Measurements from ENCODE around the gene TCP1.
A peak's percentile ranks its signal among the peaks of the same experiment; 100 is the strongest.
"Not testable (repeated sequence)": the region's sequence is repeated elsewhere in the genome, so short reads cannot be mapped to it uniquely, and the experiment has no call there.

Gene TCP1

GRCh38 chr6:159769470-159769869 is 19.9 kb downstream of the TCP1 start:
- no peak for DNase-seq

DNA sequence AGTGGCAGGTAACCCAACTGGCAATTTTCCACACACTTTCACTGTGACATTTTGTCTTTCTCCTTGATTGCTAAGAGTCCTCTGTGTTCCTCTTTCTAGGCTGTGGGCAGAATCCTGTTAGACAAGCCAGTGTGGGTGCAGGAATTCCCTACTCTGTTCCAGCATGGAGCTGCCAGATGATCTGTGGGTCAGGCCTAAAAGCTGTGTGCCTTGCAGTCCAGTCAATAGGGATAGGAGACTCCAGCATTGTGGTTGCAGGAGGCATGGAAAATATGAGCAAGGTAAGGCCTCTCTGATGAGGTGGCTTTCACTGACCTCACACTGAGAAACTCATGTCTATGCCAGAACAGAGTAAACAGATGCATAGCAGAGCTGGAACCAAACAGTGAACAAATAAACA is 22.5 kb downstream of the TCP1 start:
- no peak for DNase-seq

DNA sequence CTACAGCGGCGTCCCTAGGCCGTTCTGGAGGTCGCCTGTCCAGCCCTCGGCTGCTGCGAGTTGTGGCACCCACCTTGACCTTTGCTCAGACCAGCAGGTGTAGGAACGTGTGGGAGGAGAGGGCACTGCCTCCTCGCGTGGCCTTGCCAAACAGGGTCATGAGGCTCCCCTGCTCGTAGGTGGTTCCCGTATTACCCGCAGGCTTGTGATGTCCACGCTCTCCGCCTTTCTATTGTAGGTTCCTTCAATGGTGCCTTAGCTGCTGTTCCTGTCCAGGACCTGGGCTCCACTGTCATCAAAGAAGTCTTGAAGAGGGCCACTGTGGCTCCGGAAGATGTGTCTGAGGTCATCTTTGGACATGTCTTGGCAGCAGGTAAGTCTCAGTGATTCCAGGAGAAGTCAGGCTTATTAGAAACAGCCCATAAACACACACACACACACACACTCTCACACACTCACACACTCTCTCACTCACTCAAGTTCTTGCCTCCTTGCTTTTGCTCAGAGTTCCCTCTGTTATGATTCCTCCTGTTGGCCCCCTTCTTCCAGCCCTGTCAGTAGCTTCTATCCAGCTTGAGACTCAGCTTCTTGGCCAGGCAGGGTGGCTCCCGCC is 26.6 kb downstream of the TCP1 start:
- no peak for DNase-seq

DNA sequence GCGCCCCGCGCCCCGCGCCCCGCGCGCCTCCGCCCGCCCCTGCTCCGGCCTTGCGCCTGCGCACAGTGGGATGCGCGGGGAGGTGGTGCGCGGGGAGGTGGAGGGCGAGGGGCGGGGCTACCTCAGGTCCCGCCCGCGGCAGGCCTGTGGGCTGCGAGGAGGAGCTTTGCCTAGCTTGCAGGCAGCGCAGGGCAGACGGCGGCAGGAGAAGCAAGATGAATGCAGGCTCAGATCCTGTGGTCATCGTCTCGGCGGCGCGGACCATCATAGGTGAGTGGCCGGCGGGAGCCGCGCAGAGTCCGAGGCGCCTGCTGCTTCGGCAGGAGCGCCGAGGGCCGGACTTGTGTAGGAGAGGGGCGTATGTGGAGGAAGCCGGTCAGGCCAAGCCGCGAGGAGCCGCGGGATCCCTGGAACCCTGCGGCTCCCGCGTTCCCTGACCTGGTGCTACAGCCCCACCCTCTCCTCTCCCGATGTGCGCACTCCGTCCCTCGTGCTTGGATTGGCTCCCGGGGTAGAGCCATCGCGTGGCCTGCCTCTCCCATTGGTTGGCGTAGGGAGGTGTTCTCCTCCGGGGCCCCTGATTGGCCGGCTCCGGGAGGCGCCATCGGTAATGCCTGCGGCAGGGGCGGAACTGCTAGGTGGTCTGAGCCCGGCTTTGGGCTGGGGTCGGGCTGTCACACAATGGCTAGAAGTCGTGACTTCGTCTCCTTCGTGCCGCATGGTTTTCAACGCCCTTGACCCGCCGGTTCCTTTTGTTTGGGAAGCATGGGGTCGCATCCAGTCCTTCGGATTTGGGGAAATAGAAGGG is 27.3 kb downstream of the TCP1 start, which contains the start of gene ACAT2:
Gene ACAT2 (plus strand): TSS at position 173 of the 808 bp plus-strand sequence. CDS start 43 bp downstream, at position 216.
- DNase-seq: peak; percentile 95

GRCh38 chr6:159761129-159761872 is 28.1 kb downstream of the TCP1 start:
- peak; percentile 10 for DNase-seq

DNA sequence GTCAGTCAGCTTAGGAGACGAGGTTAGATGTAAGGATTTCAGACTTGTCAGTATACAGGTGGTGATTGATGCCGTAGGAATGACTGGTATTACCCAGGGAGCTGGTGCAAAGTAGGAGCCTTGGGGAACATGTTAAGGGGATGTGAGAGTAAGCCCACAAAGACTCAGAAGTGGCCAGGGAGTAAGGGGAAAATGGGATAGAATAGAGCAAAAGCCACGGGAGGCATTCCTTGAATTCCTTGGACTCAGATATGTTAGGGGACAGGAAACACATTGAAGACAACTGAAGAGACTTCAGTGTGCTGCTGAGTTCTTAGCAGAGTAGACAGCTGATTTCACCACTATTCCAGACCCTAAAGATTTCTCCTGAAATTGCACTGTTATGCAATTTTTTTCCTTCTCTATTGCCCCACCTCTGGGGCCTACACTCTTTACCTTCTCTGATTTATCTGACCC is 28.8 kb downstream of the TCP1 start:
- DNase-seq: peak; percentile 93

DNA sequence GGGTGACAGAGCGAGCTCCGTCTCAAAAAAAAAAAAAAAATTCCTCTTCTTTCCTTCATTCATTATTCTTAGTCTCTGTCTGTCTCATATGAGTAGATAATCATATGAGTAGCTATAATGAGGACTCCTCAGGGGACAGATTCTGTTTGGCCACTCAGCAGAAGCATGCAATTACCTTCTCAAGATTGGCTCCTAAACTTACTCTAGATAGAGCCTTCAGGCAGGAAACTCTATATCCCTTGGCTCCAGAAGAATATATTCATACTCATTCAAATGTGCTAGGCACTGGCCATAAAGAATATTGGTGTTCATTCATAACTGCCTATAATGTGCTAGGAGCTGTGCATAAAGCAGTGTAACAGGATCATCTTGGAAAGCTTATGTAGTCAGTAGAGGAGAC is 29.8 kb downstream of the TCP1 start:
- no peak for DNase-seq

- DNase-seq: peak; percentile 92
Measured at GRCh38 chr6:159758031-159759001, 31.1 kb downstream of the TCP1 start.

- no peak for DNase-seq
Measured at GRCh38 chr6:159756508-159756907, 32.9 kb downstream of the TCP1 start.

- DNase-seq: no peak
Measured at GRCh38 chr6:159754959-159755914, 34.2 kb downstream of the TCP1 start.

DNA sequence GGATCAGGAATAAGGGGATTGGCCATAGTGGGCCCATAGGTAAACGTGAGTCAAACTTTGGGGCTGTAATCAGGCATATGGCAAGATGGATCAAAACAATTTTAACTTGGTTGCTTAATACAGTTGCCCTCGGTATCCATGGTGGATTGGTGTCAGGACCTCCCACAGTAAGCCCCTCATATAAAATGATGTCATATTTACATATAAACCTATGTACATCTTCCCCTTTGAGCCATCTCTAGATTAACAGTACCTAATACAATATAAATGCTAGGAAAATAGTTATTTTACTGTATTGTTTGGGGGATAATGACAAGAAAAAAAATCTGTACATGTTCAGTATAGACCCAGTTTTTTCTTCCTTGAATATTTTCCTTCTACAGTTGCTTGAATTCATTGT is 35.0 kb downstream of the TCP1 start:
- no peak for DNase-seq

- no peak for DNase-seq
Measured at GRCh38 chr6:159753081-159753872, 36.1 kb downstream of the TCP1 start.

DNA sequence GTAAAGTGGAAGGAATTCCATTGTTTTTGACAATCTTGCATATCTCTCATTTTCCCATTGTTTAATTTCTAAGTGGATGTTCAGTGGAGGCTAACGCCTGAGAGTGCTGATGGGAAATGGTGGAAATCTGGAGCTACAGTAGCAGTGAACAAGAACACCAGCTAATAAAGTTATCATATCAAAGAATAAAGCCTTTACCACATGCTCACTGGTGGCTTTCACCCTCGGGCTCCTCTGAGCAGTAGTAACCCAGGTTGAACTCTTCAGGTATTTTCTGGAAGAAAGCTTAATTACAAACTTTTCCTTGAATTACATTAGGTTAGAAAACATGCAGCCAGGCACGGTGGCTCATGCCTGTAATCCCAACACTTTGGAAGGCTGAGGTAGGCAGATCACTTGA is 38.0 kb downstream of the TCP1 start:
- no peak for DNase-seq

DNA sequence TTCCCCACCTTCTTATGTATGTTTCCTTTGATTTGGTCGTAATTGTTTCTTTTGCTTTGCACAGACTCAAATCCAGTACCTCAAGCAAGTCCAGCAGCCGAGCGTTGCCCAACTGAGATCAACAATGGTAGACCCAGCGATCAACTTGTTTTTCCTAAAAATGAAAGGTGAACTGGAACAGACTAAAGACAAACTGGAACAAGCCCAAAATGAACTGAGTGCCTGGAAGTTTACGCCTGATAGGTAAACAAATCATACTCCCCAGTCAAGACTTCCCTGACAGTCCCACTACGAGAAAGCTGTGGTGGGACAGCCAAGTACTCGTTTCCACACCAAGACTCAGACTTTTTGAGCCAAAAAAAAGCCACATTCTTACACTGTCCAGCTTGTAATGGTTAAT is 41.3 kb downstream of the TCP1 start:
- DNase-seq: not testable (repeated sequence)

DNA sequence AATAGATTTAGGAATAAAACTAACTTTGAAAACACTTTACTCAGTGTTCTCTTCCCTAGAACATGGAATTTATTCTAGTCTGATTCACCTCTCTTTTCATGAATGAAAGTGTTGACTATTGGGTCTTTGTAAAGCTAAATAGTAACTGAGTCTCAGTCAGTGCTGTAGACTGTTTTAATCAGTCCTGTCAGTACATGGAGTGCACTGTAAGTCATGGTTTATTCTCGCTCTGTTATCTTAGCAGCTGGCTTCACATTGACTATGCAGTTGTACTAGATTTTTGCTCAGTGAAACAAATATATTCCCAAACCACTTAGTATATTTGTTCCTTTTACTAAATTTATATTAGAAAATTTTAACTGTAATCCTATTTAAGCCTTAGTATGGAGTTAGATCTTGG is 42.6 kb downstream of the TCP1 start:
- DNase-seq: no peak

DNA sequence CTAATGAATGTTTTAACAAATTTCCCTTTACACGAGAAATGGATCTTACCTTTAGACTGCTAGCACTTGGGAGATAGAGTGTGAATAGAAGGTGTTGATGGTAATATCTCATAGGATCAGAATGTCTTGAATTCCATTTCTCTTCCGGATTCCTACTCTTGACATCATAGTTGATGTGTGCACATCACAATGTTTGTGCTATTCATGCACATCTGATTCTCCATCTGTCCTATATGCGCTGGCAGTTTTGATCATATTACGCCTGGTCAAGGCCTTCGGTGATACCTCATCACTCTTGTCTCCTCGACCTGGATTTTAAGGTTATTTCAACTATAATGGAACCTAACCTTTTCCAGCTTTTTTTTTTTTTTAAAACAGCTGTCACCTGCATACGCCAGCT is 44.3 kb downstream of the TCP1 start:
- no peak for DNase-seq

DNA sequence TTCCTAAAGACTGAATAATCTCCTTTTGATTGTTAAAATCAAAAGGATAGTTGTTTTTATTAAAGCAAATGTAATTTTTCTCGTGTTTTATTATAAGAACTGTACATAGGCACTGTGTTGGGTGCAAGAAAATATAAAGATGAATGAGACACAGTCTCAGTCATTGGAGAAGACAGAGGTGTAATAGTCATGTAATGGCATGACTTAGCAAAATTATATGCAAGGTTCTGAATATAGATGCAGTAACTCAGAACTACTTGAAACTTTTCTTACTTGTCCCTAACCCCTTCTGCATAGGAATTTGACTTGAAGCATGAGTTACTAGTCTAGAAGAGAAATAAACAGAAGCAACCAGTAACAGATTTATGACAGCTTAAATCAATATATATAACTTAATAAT is 47.2 kb downstream of the TCP1 start:
- no peak for DNase-seq

DNA sequence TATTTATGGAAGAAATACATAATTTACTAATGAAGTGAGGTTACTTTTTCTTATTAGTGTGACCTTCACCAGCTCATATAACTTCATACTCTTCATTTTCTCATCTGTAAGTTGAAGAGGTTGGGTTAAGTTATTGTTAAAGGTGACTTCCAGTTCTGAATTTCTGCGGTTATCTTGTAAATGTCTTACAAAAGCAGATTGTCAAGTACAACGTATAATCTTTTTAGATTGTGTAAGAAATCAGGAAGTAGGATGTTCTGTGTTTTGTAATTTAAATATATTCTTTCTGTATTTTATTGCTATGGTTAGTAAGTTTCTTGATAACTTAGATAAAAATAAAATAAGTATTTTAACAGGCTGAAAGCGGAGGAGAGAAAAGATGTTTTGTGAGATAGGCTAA is 50.1 kb downstream of the TCP1 start:
- no peak for DNase-seq

DNA sequence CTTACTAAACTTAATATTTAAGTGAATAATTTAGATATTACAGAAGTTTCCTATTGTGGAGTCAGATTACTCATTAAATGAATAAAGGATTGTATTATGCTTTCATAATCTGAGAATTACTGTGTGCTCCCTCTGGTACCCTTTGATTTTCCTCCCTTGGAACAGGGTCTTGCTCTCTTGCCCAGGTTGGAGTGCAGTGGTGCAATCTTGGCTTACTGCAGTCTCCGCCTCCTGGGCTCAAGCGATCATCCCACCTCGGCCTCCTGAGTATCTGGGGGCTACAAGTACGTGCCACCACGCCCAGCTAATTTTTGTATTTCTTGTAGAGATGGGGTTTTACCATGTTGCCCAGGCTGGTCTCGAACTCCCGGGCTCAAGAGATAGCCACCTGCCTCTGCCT is 52.5 kb downstream of the TCP1 start:
- no peak for DNase-seq

- not testable (repeated sequence) for DNase-seq
Measured at GRCh38 chr6:159733395-159733794, 56.0 kb downstream of the TCP1 start.

Data from fibroblast of skin of right quadriceps (primary cell).